ENCODE measurements around the gene COX6B2. TPM values are rescaled to one million over a fixed set of nuclear protein-coding genes. Genes with fewer than 3 reads are reported as not detected.

COX6B2 gene, protein sequence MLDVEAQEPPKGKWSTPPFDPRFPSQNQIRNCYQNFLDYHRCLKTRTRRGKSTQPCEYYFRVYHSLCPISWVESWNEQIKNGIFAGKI
- total RNA-seq: not detected

DNA sequence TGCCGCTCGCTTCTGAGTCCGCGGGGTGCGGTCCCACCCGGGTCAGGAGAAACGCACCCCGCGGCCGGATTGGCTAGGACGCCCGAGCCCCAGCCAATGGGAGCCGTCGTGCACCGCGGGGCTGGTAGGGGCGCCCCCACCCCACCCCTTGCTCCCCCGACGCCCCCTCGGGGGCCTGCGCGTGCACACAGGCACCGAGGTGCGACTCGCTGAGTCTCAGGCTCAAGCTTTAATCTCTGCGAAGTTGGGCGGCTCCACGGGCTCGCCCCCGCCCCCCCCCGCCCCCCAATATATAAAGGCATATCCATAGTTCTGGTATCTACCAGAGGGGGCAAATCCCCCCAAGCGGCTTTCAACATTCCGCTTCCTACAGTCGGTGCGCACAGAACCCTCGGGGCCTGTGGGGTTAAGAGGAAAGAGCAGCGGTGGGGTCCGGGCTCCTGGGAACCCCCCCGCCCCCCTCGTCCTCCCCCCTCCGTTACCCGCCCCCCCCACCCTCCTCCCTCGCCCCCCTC is at the start of gene COX6B2:
COX6B2 (minus strand) TSS at position 22 of the 515 bp plus-strand sequence. CDS start 198 bp downstream, outside the sequence.
- TF ChIP-seq CTCF (IDR thresholded peaks at IDR 0.05; ENCODE audit: low read depth): no peak

- no peak for TF ChIP-seq CTCF (IDR thresholded peaks at IDR 0.05; ENCODE audit: low read depth)
These were observed 48.0 kb upstream of the COX6B2 start for GRCh38 chr19:55402509-55402908.

DNA sequence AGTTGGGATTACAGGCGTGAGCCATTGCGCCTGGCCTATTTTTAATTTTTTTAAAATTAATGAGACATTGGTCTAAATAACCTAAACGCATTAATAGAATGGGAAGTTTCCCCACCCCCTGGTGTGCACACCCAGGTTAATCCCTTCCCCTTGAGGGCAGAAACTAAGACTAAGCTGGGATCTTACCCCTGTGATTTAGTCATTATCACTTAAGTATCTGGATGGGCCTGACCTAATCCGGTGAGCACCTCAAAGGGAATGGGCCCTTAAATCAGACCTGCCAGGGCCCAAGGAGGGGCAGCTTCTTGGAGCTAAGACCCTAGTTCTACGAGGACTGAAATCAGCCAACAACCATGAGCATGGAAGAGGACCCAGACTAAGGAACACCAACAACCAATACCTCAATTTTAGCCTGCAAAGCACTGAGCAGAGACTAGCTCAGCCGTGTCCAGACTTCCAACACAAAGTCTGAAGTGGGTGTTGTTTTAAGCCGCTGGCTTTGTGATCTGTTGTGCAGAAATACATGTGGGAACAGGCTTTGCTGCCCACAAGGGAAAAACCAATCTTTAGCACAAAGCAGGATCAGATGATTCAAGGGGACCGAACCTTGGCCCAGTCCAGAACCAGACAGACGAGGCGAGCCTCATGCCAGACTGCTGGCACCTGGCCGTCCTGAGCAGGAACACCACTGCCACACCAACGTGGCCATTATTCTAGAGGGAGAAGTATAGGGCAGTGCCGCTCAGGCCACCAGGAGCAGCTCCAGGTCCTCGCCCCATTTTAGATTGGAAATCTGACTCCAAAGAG is 46.0 kb upstream of the COX6B2 start:
- TF ChIP-seq CTCF (IDR thresholded peaks at IDR 0.05; ENCODE audit: low read depth): no peak

DNA sequence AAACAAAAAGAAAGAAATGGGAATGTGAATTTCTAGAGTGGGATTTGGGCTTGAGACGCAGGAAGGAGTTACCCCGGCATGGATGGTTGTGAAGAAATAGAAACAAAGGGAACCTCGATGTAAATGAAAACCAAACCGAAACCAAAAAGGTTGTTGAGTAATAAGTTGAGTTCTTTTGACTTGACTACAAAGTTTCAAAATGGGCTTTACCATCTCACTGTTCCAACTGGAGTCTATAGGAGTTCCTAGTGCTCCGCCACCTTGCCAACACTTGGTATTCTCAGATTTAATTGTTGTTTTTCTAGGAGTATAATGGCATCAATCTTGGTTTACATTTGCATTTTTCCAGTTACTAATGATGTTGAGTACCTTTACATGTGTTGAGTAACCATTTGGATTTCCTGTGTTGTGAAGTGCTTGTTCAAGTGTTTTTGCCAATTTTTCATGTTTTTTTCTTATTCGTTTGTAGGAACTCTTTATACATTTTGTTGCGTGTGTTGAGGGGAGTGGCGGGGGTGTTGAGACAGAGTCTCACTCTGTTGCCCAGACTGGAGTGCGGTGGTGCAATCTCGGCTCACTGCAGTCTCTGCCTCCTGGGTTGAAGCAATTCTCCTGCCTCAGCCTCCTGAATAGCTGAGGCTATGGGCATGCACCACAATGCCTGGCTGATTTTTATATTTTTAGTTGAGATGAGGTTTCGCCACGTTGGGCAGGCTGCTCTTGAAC is 43.8 kb upstream of the COX6B2 start:
- no peak for TF ChIP-seq CTCF (IDR thresholded peaks at IDR 0.05; ENCODE audit: low read depth)

GRCh38 chr19:55392820-55393761 is 38.6 kb upstream of the COX6B2 start:
- TF ChIP-seq CTCF (IDR thresholded peaks at IDR 0.05; ENCODE audit: low read depth): no peak

- TF ChIP-seq CTCF (IDR thresholded peaks at IDR 0.05; ENCODE audit: low read depth): no peak
These were observed 37.4 kb upstream of the COX6B2 start for GRCh38 chr19:55391702-55392615.

Data from subcutaneous adipose tissue (tissue), 4 donors.